Measurements from ENCODE around the gene DGCR8. TPM values are rescaled to one million over a fixed set of nuclear protein-coding genes. Genes with fewer than 3 reads are reported as not detected.

DGCR8 gene
- total and polyA plus RNA-seq, 2 of the 4 experiments (the other 2 are of a cell fraction) = 16.7 to 25.3 TPM

GRCh38 chr22:20088263-20088648 is 8.2 kb downstream of the DGCR8 start:
- CTCF ChIA-PET = no interaction called here
- BruUV-seq (replicated peaks) = no TSS peak
- no peak overlapping the region for H3K4ac ChIP-seq (ENCODE audit: low read depth, low read length)
- H3K4me1 ChIP-seq (ENCODE audit: control insufficient read depth, insufficient read depth, low read length) = peaks cover 12% of the 10 kb centered on the region
- no peak overlapping the region for H3K4me2 ChIP-seq (ENCODE audit: low read depth, low read length)
- H2AFZ ChIP-seq (replicated peaks; ENCODE audit: low read length, poor library complexity) = no peak overlapping the region
- H3K14ac ChIP-seq (replicated peaks; ENCODE audit: low read depth, low read length) = no peak overlapping the region
- no peaks in the 10 kb centered on the region for H3K27me3 ChIP-seq (ENCODE audit: control insufficient read depth, insufficient read depth, low read length)
- no peaks in the 10 kb centered on the region for H3K9me3 ChIP-seq (ENCODE audit: control insufficient read depth, insufficient read depth, low read length)
- H3K36me3 ChIP-seq (ENCODE audit: control insufficient read depth, insufficient read depth, low read length) = peaks cover 68% of the 10 kb centered on the region
- no peak for DNase-seq
- H4K91ac ChIP-seq (ENCODE audit: insufficient read depth, low read depth, low read length) = no peak overlapping the region
- no peak overlapping the region for H3K56ac ChIP-seq (ENCODE audit: extremely low read depth, insufficient read depth, low read length)
- peaks cover 68% of the 10 kb centered on the region for H4K20me1 ChIP-seq (ENCODE audit: insufficient read depth, low read length)
- H3K18ac ChIP-seq (ENCODE audit: low read depth, low read length) = no peak overlapping the region
- H2BK5ac ChIP-seq (ENCODE audit: low read depth, low read length, poor library complexity, severe bottlenecking) = no peak overlapping the region
- peaks cover 25 to 86% of the 10 kb centered on the region in 2 experiments for H3K79me1 ChIP-seq (ENCODE audit: low read depth in 1 of 2, low read length in 2 of 2)
- no peak overlapping the region for H2BK20ac ChIP-seq (ENCODE audit: low read depth, low read length)
- POLR2A ChIA-PET (ENCODE audit: unreplicated experiment) = no interaction called here
- no peak overlapping the region for H3K27ac ChIP-seq (ENCODE audit: insufficient read depth, low read length)
- H2AK9ac ChIP-seq (replicated peaks; ENCODE audit: low read depth, low read length, poor library complexity) = no peak overlapping the region
- no peak for TF ChIP-seq POLR2A (IDR thresholded peaks at IDR 0.05; ENCODE audit: low read depth, low read length)
- TF ChIP-seq MXI1 (IDR thresholded peaks at IDR 0.05; ENCODE audit: borderline replicate concordance, low read depth, low read length) = no peak
- TF ChIP-seq, protein P1, sequence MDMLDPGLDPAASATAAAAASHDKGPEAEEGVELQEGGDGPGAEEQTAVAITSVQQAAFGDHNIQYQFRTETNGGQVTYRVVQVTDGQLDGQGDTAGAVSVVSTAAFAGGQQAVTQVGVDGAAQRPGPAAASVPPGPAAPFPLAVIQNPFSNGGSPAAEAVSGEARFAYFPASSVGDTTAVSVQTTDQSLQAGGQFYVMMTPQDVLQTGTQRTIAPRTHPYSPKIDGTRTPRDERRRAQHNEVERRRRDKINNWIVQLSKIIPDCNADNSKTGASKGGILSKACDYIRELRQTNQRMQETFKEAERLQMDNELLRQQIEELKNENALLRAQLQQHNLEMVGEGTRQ (IDR thresholded peaks at IDR 0.05; ENCODE audit: low read depth, low read length) = no peak
- TF ChIP-seq CEBPB (IDR thresholded peaks at IDR 0.05; ENCODE audit: low read depth, low read length) = no peak
- no peak for TF ChIP-seq RFX5 (IDR thresholded peaks at IDR 0.05; ENCODE audit: low read depth, low read length)
- TF ChIP-seq SMC3 (IDR thresholded peaks at IDR 0.05; ENCODE audit: low read depth, low read length) = no peak
- TF ChIP-seq RAD21 (IDR thresholded peaks at IDR 0.05; ENCODE audit: low read length) = no peak
- no peak for TF ChIP-seq RCOR1 (IDR thresholded peaks at IDR 0.05; ENCODE audit: insufficient replicate concordance, low read length)
- H2AK5ac ChIP-seq (ENCODE audit: low read depth, low read length) = no peak overlapping the region
- H3K9ac ChIP-seq (ENCODE audit: low read depth, low read length) = no peak overlapping the region
- H3K9me1 ChIP-seq (ENCODE audit: insufficient read depth, low read length) = peaks cover 15% of the 10 kb centered on the region
- no peak for ATAC-seq (ENCODE audit: low read depth)
- intact Hi-C loops (cut with micrococcal nuclease) = no loop called here
- H4K8ac ChIP-seq (ENCODE audit: low read depth in 2 of 2, low read length in 2 of 2) = no peak overlapping the region
- no peak overlapping the region for H4K5ac ChIP-seq (ENCODE audit: low read depth, low read length)
- WGBS, 2 experiments (ENCODE audit: extremely low coverage in 2 of 2, insufficient read length in 1 of 2) = 81% methylated on average over 2 of the region's 8 CpGs; no CpG with 5 or more reads in 1 of the 2 experiments
- H3K23ac ChIP-seq (ENCODE audit: low read depth, low read length) = no peak overlapping the region
- dilution Hi-C loops (cut with HindIII; ENCODE audit: low sequenced_read_pairs, unreplicated experiment) = no loop called here
- H2BK120ac ChIP-seq (ENCODE audit: low read depth, low read length) = no peak overlapping the region
- H3K4me3 ChIP-seq (ENCODE audit: insufficient read depth, low read depth, low read length) = no peak overlapping the region
- in situ Hi-C loops (cut with MboI; ENCODE audit: low sequenced_read_pairs) = no loop called here
- H2BK15ac ChIP-seq (ENCODE audit: low read depth, low read length) = no peak overlapping the region
